Measurements from ENCODE around the gene WNK2.
"Not testable (repeated sequence)": the region's sequence is repeated elsewhere in the genome, so short reads cannot be mapped to it uniquely, and the experiment has no call there.

WNK2 gene

DNA sequence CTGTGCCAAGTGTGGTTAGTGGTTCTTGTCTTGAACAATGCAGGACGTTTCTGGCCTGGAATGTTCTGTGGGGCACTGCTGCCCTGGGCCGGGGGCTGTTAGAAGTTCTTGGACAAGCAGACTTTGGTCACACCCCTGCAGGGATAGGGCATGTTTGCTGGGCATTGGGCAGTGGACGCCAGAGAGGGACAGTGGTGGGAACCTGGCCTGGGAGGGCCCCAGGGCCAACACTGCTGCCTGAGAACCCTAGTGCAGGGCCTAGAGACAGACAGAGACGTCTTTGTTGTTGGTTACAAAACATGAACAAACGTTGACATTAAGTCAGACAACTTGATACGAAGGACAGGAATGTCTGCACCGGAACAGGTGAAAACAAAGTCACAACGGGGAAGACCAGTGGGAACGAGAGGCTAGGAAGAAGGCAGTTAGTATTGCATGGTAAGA lies 57.0 kb downstream of the WNK2 start:
- DNase-seq: no peak

GRCh38 chr9:93243112-93243511 lies 59.2 kb downstream of the WNK2 start:
- no peak for DNase-seq

DNA sequence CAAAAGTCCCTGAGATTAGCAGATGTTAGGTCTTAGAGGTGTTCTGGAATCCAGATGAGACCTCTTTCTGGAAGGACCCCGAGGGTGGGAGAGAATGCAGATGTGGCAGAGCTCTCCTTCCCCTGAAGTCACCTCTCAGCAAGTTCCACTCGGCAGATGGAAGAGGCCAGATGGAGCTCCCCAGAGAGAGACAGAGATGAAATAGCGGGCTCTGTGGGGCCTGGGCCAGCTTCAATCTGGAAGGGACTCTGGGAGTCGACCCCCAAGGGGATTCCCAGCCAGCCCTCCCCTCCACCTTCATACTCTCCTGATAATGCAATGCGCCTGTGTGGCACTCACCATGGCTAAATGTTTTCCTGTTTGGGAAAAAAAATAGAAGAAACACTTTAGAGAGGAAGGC lies 60.2 kb downstream of the WNK2 start:
- no peak for DNase-seq

GRCh38 chr9:93244510-93245436 lies 60.8 kb downstream of the WNK2 start:
- no peak for DNase-seq

- no peak for DNase-seq
Measured at GRCh38 chr9:93245437-93245970, 61.6 kb downstream of the WNK2 start.

GRCh38 chr9:93246111-93246510 lies 62.2 kb downstream of the WNK2 start:
- no peak for DNase-seq

DNA sequence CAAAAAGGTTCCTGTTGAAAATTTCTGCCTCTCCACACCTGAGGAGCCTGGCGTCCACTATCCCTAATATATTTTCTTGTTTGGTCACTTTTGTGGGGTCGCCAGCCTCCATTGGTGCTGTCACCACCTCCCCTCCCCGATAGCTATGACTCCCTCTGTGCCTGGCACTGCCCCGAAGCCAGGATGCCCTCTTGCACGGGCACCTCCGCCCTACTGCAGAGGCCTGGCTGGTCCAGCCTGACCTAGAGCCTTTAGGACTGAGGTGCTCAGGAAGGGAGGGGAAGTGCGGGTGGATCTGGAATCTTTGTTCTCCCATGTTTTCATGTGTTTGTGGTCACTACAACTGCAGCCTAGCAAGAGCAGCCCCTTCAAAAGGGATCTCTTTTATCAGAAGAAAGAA lies 62.6 kb downstream of the WNK2 start:
- DNase-seq: no peak

DNA sequence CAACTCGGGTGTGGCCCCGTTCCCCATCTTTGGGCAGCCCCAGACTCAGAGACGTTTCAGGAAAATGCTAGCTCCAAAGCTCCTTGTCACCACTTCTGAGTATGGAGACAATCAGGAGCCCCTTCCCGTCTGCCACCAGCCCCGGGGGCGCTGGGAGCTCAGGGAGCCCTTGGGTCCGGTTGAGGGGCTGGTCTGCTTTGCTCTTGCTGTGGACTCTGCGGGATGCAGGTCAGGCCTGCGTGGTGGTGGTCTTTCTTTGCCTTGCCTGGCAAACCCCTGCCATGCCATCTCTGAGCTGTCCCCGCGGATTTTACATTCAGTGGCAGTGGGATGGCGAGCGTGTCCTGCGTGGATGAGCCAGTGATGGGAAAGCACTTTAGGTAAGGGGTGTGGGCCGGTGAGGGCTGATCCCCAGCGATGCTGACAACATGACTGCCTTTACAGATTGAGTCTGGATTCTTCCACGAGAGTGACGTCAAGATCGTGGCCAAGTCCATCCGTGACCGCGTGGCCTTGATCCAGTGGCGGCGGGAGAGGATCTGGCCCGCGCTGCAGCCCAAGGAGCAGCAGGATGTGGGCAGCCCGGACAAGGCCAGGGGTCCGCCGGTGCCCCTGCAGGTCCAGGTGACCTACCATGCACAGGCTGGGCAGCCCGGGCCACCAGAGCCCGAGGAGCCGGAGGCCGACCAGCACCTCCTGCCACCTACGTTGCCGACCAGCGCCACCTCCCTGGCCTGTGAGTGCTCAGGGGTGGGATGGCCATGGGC lies 63.3 kb downstream of the WNK2 start:
- no peak for DNase-seq

- no peak for DNase-seq
Measured at GRCh38 chr9:93247892-93248291, 64.0 kb downstream of the WNK2 start.

DNA sequence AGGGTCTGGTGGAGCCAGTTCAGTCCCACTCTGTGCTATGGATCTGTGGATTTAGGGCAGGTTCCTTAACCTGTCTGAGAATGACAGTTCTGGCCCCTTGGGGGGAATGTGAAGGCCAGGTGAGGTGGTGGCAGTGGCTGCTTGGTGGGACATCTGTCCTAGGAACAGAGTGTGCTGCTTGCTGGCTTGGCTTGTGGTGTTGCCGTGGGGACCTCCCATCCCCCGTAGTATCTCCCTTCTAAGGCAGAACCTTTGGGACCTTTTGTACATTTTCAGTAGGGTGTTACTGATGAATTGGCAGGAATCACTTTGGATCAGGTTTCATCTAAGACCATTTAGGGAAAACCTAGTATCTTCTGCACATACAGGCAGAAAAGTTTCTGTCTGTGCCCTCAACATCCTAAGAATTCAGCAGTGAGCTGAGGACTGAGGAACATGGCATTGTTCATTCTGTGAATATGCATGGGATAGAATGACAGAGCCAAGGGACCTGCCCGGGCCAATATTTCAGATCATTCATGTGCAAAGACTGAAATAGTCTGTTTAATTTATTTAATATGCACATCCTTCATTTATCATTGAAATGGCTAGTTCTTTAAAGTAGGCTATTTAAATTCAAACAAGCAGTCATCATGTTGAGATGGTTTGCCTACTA lies 64.6 kb downstream of the WNK2 start:
- no peak for DNase-seq

DNA sequence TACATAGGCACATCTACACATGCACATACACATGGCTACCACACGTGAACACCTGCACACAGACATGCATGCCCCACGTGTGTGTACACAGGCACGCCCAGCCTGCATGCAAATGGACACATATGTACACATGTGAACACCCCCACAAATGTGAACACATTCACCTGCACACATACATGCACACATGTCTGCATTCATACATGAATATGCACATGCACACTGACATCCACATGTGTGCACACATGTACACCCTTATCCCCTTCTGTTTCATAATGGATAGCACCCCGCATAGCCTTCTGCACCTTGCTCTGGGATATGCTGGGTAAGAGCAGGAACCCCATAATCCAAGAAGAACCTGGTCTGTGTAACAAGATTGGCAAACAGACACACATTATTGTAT lies 66.2 kb downstream of the WNK2 start:
- no peak for DNase-seq

DNA sequence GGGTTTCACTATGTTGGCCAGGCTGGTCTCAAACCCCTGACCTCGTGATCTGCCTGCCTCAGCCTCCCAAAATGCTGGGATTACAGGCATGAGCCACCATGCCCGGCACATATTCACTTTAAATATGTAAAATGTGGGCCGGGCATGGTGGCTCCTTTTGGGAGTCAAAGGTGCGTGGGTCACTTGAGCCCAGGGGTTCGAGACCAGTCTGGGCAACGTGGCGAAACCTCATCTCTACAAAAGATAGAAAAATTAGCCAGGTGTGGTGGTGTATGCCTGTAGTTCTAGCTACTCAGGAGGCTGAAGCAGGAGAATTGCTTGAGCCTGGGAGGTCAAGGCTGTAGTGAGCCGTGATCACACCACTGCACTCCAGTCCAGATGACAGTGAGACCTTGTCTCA lies 67.4 kb downstream of the WNK2 start:
- DNase-seq: not testable (repeated sequence)

DNA sequence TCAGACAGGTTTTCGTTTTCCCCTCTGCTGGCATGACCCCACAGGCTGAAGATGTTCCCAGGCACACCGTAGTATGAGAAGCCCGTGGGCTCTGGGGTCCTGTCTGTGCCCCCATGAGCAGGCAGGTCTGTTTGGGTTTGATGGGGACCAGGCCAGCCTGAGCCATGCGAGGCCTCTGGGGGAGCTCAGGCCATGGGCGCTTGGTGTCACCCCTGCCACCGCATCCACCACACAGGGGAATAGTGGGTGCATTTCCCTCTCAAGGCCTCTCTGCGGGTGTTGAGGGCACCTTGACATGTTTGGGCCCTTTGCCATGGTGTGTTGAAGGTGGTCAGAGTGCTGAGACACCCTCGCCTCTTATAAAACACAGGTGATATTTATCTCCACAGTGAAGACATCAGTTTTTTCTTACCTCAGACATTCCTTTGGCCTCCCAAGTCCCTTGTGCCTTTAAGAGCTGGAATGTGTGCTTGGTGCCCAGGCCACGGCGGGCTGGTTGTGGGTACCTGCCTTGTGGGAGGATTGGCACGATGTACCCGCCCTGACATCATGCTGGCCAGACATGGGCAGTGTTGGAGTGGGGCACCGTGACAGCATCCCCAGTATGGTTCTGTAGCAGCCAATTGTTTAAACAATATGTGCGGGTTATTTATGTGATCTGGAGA lies 68.3 kb downstream of the WNK2 start:
- no peak for DNase-seq

GRCh38 chr9:93252781-93253530 lies 69.0 kb downstream of the WNK2 start:
- DNase-seq: no peak

GRCh38 chr9:93253633-93254032 lies 69.7 kb downstream of the WNK2 start:
- no peak for DNase-seq

GRCh38 chr9:93254061-93254481 lies 70.1 kb downstream of the WNK2 start:
- no peak for DNase-seq

DNA sequence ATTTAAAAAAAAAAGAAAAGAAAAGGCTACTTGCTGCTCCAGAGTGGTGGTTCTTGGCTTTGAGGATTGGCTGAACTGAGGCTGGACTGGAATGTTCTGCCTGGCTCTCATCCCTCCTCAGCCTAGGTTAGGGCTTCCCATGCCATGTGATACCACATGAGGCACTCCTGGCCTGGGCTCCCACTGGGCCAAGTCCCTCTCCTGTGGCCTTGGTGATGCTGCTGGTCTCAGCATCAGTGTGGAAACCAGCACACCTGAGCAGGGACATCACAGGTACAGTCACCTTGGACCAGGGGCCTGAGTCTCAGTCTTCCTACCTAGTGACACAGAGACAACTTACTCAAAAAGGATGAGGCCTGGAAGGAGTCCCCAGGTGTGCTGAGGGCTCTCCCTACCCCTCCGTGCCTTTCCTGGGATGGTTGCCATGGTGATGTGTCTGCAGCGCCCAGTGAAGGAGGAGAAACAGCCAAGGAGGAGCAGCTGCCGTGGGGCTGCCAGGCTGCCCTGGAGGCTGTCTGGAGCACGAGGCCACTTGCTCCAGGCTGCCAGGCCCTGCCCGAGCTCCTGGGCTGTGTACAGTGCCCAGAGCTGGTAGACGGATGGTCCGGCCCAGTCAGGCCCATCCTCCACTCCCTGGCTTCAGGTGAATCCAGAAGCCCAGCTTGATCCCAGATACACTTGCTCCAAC lies 71.0 kb downstream of the WNK2 start:
- DNase-seq: no peak

GRCh38 chr9:93255494-93255867 lies 71.5 kb downstream of the WNK2 start:
- DNase-seq: no peak

GRCh38 chr9:93255994-93256877 lies 72.3 kb downstream of the WNK2 start:
- DNase-seq: no peak

Measured in MV-4-11 (cell line).